HG03565 (cell line): ENCODE data around the gene CTSE.

Experiments used
- ATAC-seq: cut with Tn5 transposase; IDR thresholded peaks from one replicate; pipeline ENCODE4 v1.9.1; 2021; ENCODE audit warnings: mild to moderate bottlenecking, moderate library complexity; ENCODE audit not compliant: unreplicated experiment

CTSE gene

DNA sequence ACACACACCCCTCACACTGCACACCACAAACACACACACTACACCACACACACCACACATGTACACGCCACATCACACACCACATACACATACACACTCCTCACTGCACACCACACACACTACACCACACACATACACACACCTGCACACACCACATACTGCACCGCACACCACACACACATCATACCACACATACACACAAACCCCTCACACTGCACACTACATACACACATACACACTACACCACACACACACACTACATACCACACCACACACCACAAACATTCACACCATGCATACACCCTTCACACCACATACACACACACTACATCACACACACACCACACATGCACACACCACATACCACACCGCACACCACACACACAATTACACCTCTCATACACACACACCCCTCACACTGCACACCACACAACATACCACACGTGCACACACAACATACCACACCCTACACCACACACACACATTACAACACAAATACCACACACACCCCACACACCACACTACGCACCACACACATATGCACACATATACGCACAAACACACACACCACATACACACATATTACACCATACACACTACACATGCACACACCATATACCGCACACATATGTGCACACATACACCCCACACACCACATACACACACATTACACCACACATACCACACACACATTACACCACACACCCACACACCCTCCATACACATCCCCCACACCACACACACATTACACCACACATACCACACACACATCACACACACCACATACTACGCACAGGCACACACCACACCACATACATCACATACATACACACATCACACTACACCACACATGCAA is 50.1 kb downstream of the CTSE start:
- no peak for ATAC-seq

DNA sequence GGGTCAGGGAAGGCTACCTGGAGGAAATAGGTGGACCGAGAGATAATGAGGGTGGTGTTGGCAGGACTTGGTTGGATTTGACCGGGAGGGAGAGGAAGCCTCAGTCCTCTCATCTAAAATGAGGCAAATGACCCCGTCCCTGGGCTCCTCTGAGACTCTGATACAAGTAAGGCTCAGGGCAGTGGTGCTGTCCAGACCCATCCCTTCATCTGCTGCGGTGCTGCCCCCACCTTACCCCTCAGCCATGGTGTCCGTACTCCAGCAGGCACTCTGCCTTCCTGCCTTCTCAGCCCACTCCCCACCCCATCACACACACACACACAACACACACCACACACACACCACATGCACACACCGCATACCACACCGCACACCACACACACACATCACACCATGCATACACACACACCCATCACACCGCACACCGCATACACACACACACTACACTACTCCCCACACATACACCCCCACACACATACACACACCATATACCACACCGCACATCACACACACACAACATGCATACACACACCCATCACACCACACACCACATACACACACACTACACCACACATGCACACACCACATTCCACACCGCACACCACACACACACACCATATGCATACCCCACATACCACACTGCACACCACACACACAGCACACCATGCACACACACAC is 51.1 kb downstream of the CTSE start:
- no peak for ATAC-seq

DNA sequence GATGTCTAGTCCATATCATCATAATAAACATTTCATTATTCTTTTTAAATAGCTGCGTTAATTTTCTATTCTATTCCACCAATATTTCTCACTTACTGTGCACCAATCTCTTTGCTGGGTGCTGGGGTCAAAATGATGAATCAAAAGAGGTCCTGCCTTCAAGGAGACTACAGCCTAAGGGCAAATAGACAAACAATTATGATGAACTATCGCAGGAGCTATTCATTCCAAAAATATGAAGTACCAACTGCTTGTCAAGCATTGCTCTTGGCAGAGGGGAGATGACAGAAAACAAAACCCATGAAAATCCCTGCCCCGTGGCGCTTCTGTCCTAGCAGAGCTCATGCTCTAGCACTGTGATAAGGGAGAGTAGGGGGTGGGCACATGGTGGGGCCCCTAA is 51.6 kb downstream of the CTSE start:
- ATAC-seq, result no peak

- ATAC-seq, result no peak
Measured at GRCh38 chr1:205971082-205971481, 52.6 kb downstream of the CTSE start.

GRCh38 chr1:205970486-205970885 is 53.2 kb downstream of the CTSE start:
- no peak for ATAC-seq

- no peak for ATAC-seq
Measured at GRCh38 chr1:205969229-205969628, 54.5 kb downstream of the CTSE start.

- no peak for ATAC-seq
Measured at GRCh38 chr1:205967554-205968335, 56.0 kb downstream of the CTSE start.

- ATAC-seq, result no peak
Measured at GRCh38 chr1:205965036-205965884, 58.4 kb downstream of the CTSE start.

DNA sequence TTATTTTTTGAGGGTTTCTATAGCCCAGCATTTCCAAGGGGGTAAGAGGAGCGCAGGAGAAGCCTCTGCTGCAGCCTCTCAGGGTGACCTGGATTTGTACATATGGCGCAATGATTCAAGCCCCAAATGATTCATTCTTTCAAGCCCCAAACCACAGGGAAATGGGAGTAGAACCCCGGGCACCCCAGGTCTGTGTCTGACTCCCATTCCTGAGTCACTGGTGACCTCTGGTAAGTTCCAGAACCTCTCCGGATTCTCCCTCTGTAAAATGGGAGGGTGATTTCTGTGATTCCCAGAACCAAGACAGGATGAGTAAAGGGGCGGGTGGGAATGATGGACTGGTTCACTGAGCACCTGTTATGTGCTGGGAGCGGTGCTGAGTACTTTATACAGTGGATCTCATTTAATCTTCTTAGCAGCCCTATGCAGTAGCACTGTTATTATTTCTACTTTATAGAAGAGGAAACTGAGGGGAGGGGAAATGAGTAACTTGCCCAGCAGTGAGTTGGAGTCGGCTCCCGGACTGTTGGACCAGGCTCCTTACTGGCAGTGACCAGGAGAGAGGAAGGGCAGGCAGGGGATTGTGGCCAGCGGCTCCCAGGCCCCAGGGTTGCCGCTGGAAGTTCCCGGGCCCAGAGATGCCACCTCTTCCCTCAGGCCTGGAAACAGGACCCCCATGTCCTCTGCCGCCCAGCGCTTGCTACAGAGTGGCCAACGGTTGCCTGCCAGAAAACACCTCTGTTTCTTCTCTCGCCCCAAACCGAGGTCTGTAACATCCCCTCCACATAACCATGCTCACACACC is 60.1 kb downstream of the CTSE start:
- no peak for ATAC-seq

GRCh38 chr1:205962821-205963221 is 60.9 kb downstream of the CTSE start:
- no peak for ATAC-seq

GRCh38 chr1:205961991-205962820 is 61.5 kb downstream of the CTSE start:
- ATAC-seq, result no peak

DNA sequence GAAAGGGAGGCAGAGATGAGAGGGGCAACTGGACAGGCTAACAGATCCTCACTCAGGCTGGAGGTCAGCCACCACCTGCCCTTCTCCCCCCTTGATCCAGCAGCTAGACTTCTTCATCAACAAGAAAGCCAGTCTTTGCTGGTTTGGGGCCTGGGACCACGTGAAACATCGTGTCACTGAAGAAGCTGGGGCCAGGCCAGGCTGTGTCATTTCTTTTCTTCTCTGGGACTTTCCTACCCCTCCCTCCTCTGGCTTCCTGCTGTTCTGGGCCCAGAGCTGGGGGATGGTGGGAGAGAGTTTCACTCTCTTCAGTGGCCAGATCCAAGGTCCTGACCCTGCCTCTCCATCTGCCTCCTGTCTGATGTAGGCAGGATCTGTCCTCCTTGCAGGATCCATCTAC is 62.3 kb downstream of the CTSE start:
- ATAC-seq, result no peak

DNA sequence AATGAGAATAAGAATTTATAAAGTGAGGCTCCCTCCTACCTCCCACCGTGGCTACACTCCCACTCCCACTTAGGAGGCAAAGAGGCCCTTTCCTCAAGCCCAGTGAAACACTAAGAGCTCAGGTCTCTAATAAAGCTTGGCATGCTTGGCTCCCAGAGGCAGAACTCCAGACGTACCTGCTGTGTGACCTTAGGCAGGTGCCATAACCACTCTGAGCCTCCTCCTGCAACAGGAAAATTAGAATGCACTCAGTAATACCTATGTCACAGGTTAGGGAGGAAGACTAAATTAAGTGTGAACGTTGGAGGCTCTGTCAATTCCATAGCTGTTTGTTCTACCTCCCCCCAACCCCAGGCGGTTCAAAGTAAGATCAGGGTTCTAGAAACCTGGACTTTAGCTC is 63.9 kb downstream of the CTSE start:
- no peak for ATAC-seq
